NCI-H146 treated with DMSO at 0.1 percent for 48 hours (cell line): ENCODE data around the gene GLIS2.

Experiments used
- DNase-seq: peaks from one replicate; lab custom pipeline; 2025; ENCODE audit not compliant: unreplicated experiment; lab: John Stamatoyannopoulos, UW

Gene GLIS2

GRCh38 chr16:4369007-4369733, 53.3 kb downstream of the GLIS2 start:
- no peak for DNase-seq

- DNase-seq: no peak
Observed at GRCh38 chr16:4370151-4370550, 54.3 kb downstream of the GLIS2 start.

- no peak for DNase-seq
Observed at GRCh38 chr16:4370570-4371356, 54.9 kb downstream of the GLIS2 start.

GRCh38 chr16:4371357-4372000, 55.6 kb downstream of the GLIS2 start, which contains the start of gene VASN:
VASN (plus strand) TSS chr16:4371848; CDS start chr16:4380878, 9,030 bp downstream.
- no peak for DNase-seq

GRCh38 chr16:4372001-4372577, 56.2 kb downstream of the GLIS2 start:
- DNase-seq: no peak

GRCh38 chr16:4372578-4373355, 56.9 kb downstream of the GLIS2 start:
- DNase-seq: peak; percentile 84

GRCh38 chr16:4373356-4373908, 57.6 kb downstream of the GLIS2 start:
- DNase-seq: no peak

GRCh38 chr16:4373909-4374742, 58.3 kb downstream of the GLIS2 start:
- no peak for DNase-seq

GRCh38 chr16:4375717-4376116, 59.9 kb downstream of the GLIS2 start:
- no peak for DNase-seq

- DNase-seq: no peak
Observed at GRCh38 chr16:4376126-4376892, 60.4 kb downstream of the GLIS2 start.

GRCh38 chr16:4376893-4377572, 61.2 kb downstream of the GLIS2 start:
- no peak for DNase-seq

- DNase-seq: no peak
Observed at GRCh38 chr16:4377573-4378154, 61.8 kb downstream of the GLIS2 start.

GRCh38 chr16:4378161-4378666, 62.3 kb downstream of the GLIS2 start:
- DNase-seq: no peak

GRCh38 chr16:4378999-4379690, 63.3 kb downstream of the GLIS2 start:
- no peak for DNase-seq

- DNase-seq: no peak
Observed at GRCh38 chr16:4380119-4381063, 64.5 kb downstream of the GLIS2 start.
